Measurements from ENCODE around the gene MORN1.

Gene MORN1

GRCh38 chr1:2400576-2400909 lies 9.2 kb upstream of the MORN1 start:
- peaks cover 85% of the 10 kb centered on the region for H3K36me3 ChIP-seq (replicated peaks)
- H3K27ac ChIP-seq, result no peak overlapping the region
- in situ Hi-C loops (cut with HindIII; ENCODE audit: low pct_ligation_motif_present, low sequenced_read_pairs), result loop anchor here (25.0 kb wide), 1 partner anchor 112 kb away; no protein-coding TSS in a partner anchor
- DNase-seq, result no peak
- no peak for TF ChIP-seq CTCF (IDR thresholded peaks at IDR 0.05; ENCODE audit: low read depth, low read length, missing control alignments)
- no peaks in the 10 kb centered on the region for H3K27me3 ChIP-seq (replicated peaks)
- H3K4me3 ChIP-seq (ENCODE audit: low read depth, low read length), result no peak overlapping the region

- in situ Hi-C loops (cut with HindIII; ENCODE audit: low pct_ligation_motif_present, low sequenced_read_pairs), result loop anchor here (25.0 kb wide), 1 partner anchor 112 kb away; no protein-coding TSS in a partner anchor
- no peak for TF ChIP-seq CTCF (IDR thresholded peaks at IDR 0.05; ENCODE audit: low read depth, low read length, missing control alignments)
- H3K27ac ChIP-seq, result no peak overlapping the region
- no peaks in the 10 kb centered on the region for H3K27me3 ChIP-seq (replicated peaks)
- H3K36me3 ChIP-seq (replicated peaks), result peaks cover 86% of the 10 kb centered on the region
- H3K4me3 ChIP-seq (ENCODE audit: low read depth, low read length), result no peak overlapping the region
- DNase-seq, result no peak
Observed at GRCh38 chr1:2399890-2400575, 8.7 kb upstream of the MORN1 start.

- in situ Hi-C loops (cut with HindIII; ENCODE audit: low pct_ligation_motif_present, low sequenced_read_pairs), result no loop called here
- TF ChIP-seq CTCF (IDR thresholded peaks at IDR 0.05; ENCODE audit: low read depth, low read length, missing control alignments), result no peak
Observed at GRCh38 chr1:2398871-2399270, 7.5 kb upstream of the MORN1 start.

GRCh38 chr1:2397007-2397679 lies 5.8 kb upstream of the MORN1 start:
- Histone ChIP-seq H3K27ac (no peak overlapping the region), H3K36me3 (replicated peaks) (peaks cover 77% of the 10 kb centered on the region), H3K27me3 (replicated peaks) (no peaks in the 10 kb centered on the region), H3K4me3 (ENCODE audit: low read depth, low read length) (no peak overlapping the region)
- in situ Hi-C loops (cut with HindIII; ENCODE audit: low pct_ligation_motif_present, low sequenced_read_pairs), result no loop called here
- DNase-seq, result no peak
- no peak for TF ChIP-seq CTCF (IDR thresholded peaks at IDR 0.05; ENCODE audit: low read depth, low read length, missing control alignments)

More at GRCh38 chr1:2398871-2399270, 7.5 kb upstream of the MORN1 start:
- Histone ChIP-seq H3K36me3 (replicated peaks) (peaks cover 83% of the 10 kb centered on the region), H3K27ac (no peak overlapping the region), H3K27me3 (replicated peaks) (no peaks in the 10 kb centered on the region), H3K4me3 (ENCODE audit: low read depth, low read length) (no peak overlapping the region)
- no peak for DNase-seq

- no peak for TF ChIP-seq CTCF (IDR thresholded peaks at IDR 0.05; ENCODE audit: low read depth, low read length, missing control alignments)
Observed at GRCh38 chr1:2396476-2396875, 5.1 kb upstream of the MORN1 start.

More at GRCh38 chr1:2396476-2396875, 5.1 kb upstream of the MORN1 start:
- no peak for DNase-seq
- no peaks in the 10 kb centered on the region for H3K27me3 ChIP-seq (replicated peaks)
- H3K27ac ChIP-seq, result no peak overlapping the region
- H3K36me3 ChIP-seq (replicated peaks), result peaks cover 70% of the 10 kb centered on the region
- no peak overlapping the region for H3K4me3 ChIP-seq (ENCODE audit: low read depth, low read length)
- in situ Hi-C loops (cut with HindIII; ENCODE audit: low pct_ligation_motif_present, low sequenced_read_pairs), result no loop called here
